H1 (cell line): ENCODE measurements around the gene GALNTL6. TPM values are rescaled to one million over a fixed set of nuclear protein-coding genes. Genes with fewer than 3 reads are reported as not detected.

Experiments used
- CTCF ChIA-PET: fragments of 300-600 bp; sonication (Branson Sonifier 250); formaldehyde crosslinking; loops from one replicate; lab custom pipeline; 2021; ENCODE audit not compliant: partially characterized antibody; lab: Charles Lee
- POLR2A ChIA-PET: fragments of 300-600 bp; sonication (Branson Sonifier 250); formaldehyde crosslinking; loops from one replicate; lab custom pipeline; 2021; ENCODE audit warnings: inconsistent platforms; ENCODE audit not compliant: partially characterized antibody; lab: Charles Lee
- DNase-seq, 2 experiments: peaks; one replicate each; pipeline versions ENCODE4 v3.0.0 to v3.0.0-alpha.2; 2010 to 2022; ENCODE audit warnings: low spot score in 2 of 2, low read depth in 1 of 2, mixed read lengths in 1 of 2
- FAIRE-seq: peaks from 2 replicates; lab custom pipeline; 2011; peaks lifted over from hg19 to GRCh38; lab: Jason Lieb, UNC
- H2AFZ ChIP-seq: 2 replicates; pipeline ENCODE4 v1.8.1; 2012; ENCODE audit warnings: low read length, inconsistent platforms
- H2AK5ac ChIP-seq: 2 replicates; pipeline ENCODE4 v1.6.1; 2013; ENCODE audit warnings: low read depth, low read length
- H2BK120ac ChIP-seq: replicated peaks from 2 replicates; pipeline ENCODE3; 2013; ENCODE audit warnings: low read depth, low read length, inconsistent platforms
- H2BK12ac ChIP-seq: 2 replicates; pipeline ENCODE4 v1.6.1; 2013; ENCODE audit warnings: low read depth, low read length
- H2BK15ac ChIP-seq: 2 replicates; pipeline ENCODE4 v1.6.1; 2013; ENCODE audit warnings: low read length
- H2BK20ac ChIP-seq: 2 replicates; pipeline ENCODE4 v1.6.1; 2013; ENCODE audit warnings: low read length
- H2BK5ac ChIP-seq: 2 replicates; pipeline ENCODE4 v1.6.1; 2013; ENCODE audit warnings: low read depth, low read length
- H3K14ac ChIP-seq: 2 replicates; pipeline ENCODE4 v1.6.1; 2013; ENCODE audit warnings: inconsistent platforms; ENCODE audit not compliant: insufficient read length
- H3K18ac ChIP-seq: 2 replicates; pipeline ENCODE4 v1.6.1; 2013; ENCODE audit warnings: low read length; ENCODE audit errors: extremely low read depth
- H3K23ac ChIP-seq: 2 replicates; pipeline ENCODE4 v1.6.1; 2013; ENCODE audit warnings: inconsistent platforms; ENCODE audit not compliant: insufficient read length
- H3K23me2 ChIP-seq: 2 replicates; pipeline ENCODE4 v1.6.1; 2013; ENCODE audit warnings: low read depth, low read length
- H3K27ac ChIP-seq: 2 replicates; pipeline ENCODE4 v1.6.1; 2011; ENCODE audit warnings: low read depth, low read length, inconsistent platforms
- H3K27me3 ChIP-seq, 4 experiments: replicated peaks in 1 of 4; 1 replicate in 1 of 4; 2 replicates in 3 of 4; pipeline versions ENCODE4 v1.6.1 to v1.8.1; 2011 to 2013; ENCODE audit warnings: low read length in 3 of 4, mild to moderate bottlenecking in 3 of 4, inconsistent platforms in 2 of 4, mixed read lengths in 2 of 4, moderate library complexity in 1 of 4; ENCODE audit not compliant: control insufficient read depth in 3 of 4, insufficient read depth in 3 of 4; ENCODE audit errors: extremely low read depth in 1 of 4
- H3K36me3 ChIP-seq, 4 experiments: 2 replicates each; pipeline versions ENCODE4 v1.6.1 to v1.8.1; 2011 to 2013; ENCODE audit warnings: mild to moderate bottlenecking in 4 of 4, low read length in 3 of 4, moderate library complexity in 2 of 4, control low read depth in 1 of 4, inconsistent platforms in 1 of 4; ENCODE audit not compliant: insufficient read depth in 4 of 4, control insufficient read depth in 2 of 4
- H3K4ac ChIP-seq: replicated peaks from 2 replicates; pipeline ENCODE3; 2013; ENCODE audit warnings: low read length, low read depth, mixed read lengths, inconsistent platforms; ENCODE audit not compliant: insufficient read length
- H3K4me1 ChIP-seq, 4 experiments: replicated peaks in 1 of 4; 1 replicate in 1 of 4; 2 replicates in 3 of 4; pipeline versions ENCODE4 v1.6.1 to v1.8.1; 2011 to 2013; ENCODE audit warnings: low read length in 3 of 4, inconsistent platforms in 2 of 4, mixed read lengths in 1 of 4; ENCODE audit not compliant: insufficient read depth in 4 of 4, control insufficient read depth in 3 of 4
- H3K4me2 ChIP-seq, 2 experiments: 2 replicates each; pipeline versions ENCODE4 v1.6.1 to v1.8.1; 2011 to 2013; ENCODE audit warnings: low read depth in 2 of 2, low read length in 2 of 2, control low read depth in 1 of 2, inconsistent platforms in 1 of 2, mild to moderate bottlenecking in 1 of 2; ENCODE audit not compliant: insufficient read depth in 1 of 2
- H3K4me3 ChIP-seq, 4 experiments: fragments of 200-600, 300-600 bp in 1 of 4; sonication (generic), shearing (Covaris generic), sonication (Bioruptor Twin) in 1 of 4; 2 replicates each; pipeline versions ENCODE4 v1.5.1 to v1.8.1; 2011 to 2016; ENCODE audit warnings: low read length in 4 of 4, low read depth in 3 of 4, control low read depth in 2 of 4, inconsistent platforms in 2 of 4, mild to moderate bottlenecking in 2 of 4, mixed read lengths in 1 of 4, moderate library complexity in 1 of 4; ENCODE audit not compliant: insufficient read depth in 2 of 4; ENCODE audit errors: extremely low read depth in 1 of 4
- H3K56ac ChIP-seq: replicated peaks from 2 replicates; pipeline ENCODE3; 2013; ENCODE audit warnings: low read depth, mild to moderate bottlenecking, mixed read lengths, low read length, inconsistent platforms; ENCODE audit not compliant: insufficient read length
- H3K79me1 ChIP-seq: 2 replicates; pipeline ENCODE4 v1.6.1; 2013; ENCODE audit warnings: low read depth, low read length, control low read depth
- H3K79me2 ChIP-seq, 2 experiments: 2 replicates each; pipeline versions ENCODE4 v1.6.1 to v1.8.1; 2012 to 2013; ENCODE audit warnings: low read length in 2 of 2, mild to moderate bottlenecking in 2 of 2, inconsistent platforms in 1 of 2; ENCODE audit not compliant: insufficient read depth in 2 of 2, control insufficient read depth in 1 of 2
- H3K9ac ChIP-seq, 4 experiments: replicated peaks in 1 of 4; 1 replicate in 1 of 4; 2 replicates in 3 of 4; pipeline versions ENCODE4 v1.6.1 to v1.8.1; 2011 to 2013; ENCODE audit warnings: low read depth in 3 of 4, low read length in 3 of 4, control low read depth in 2 of 4, mild to moderate bottlenecking in 2 of 4, moderate library complexity in 2 of 4, inconsistent platforms in 1 of 4; ENCODE audit errors: extremely low read depth in 1 of 4
- H3K9me3 ChIP-seq, 2 experiments: 2 replicates each; pipeline versions ENCODE4 v1.6.1 to v1.8.1; 2012 to 2013; ENCODE audit warnings: mild to moderate bottlenecking in 2 of 2, moderate library complexity in 2 of 2, control low read depth in 1 of 2, inconsistent platforms in 1 of 2, low read depth in 1 of 2, low read length in 1 of 2, mixed read lengths in 1 of 2; ENCODE audit not compliant: insufficient read depth in 2 of 2
- H4K20me1 ChIP-seq, 2 experiments: replicated peaks in 1 of 2; 2 replicates each; pipeline versions ENCODE3 to v1.8.1; 2011 to 2013; ENCODE audit warnings: inconsistent platforms in 2 of 2, low read length in 2 of 2, mild to moderate bottlenecking in 1 of 2; ENCODE audit not compliant: insufficient read depth in 2 of 2, control insufficient read depth in 1 of 2
- H4K5ac ChIP-seq: 2 replicates; pipeline ENCODE4 v1.6.1; 2013; ENCODE audit warnings: low read length, low read depth, mixed read lengths, inconsistent platforms; ENCODE audit not compliant: insufficient read length
- H4K8ac ChIP-seq: 2 replicates; pipeline ENCODE4 v1.8.0; 2013; ENCODE audit warnings: mild to moderate bottlenecking, moderate library complexity, low read length, inconsistent platforms; ENCODE audit not compliant: insufficient read depth; ENCODE audit errors: extremely low read depth
- H4K91ac ChIP-seq: replicated peaks from 2 replicates; pipeline ENCODE3; 2013; ENCODE audit warnings: low read length, mixed read lengths, inconsistent platforms; ENCODE audit not compliant: insufficient read length
- ASH2L ChIP-seq: fragments of 200-600, 300-600 bp; sonication (generic); IDR thresholded peaks from one replicate; pipeline ENCODE4 v1.7.1; 2017; ENCODE audit warnings: low read length
- RNF2 ChIP-seq: fragments of 200-900, 300-1000 bp; sonication (generic); IDR thresholded peaks from 2 replicates; pipeline ENCODE4 v1.7.1; 2016; ENCODE audit warnings: borderline replicate concordance, low read depth, mild to moderate bottlenecking, antibody characterized with exemption, low read length; ENCODE audit not compliant: poor library complexity, severe bottlenecking; ENCODE audit errors: missing control alignments
- WGBS, 2 experiments: shearing (Covaris generic) in 1 of 2; methylation state at CpG; one replicate each; pipeline versions ENCODE4 v1.1.6 to v1.1.7; 2013 to 2015; ENCODE audit warnings: low lambda C conversion rate in 2 of 2, mixed read lengths in 2 of 2, inconsistent platforms in 1 of 2, low coverage in 1 of 2, missing lambda C conversion rate in 1 of 2; ENCODE audit not compliant: insufficient replicate concordance in 2 of 2, insufficient coverage in 1 of 2, insufficient read length in 1 of 2; ENCODE audit errors: extremely low coverage in 1 of 2, missing lambda C conversion rate in 1 of 2; 5-methylcytosine and 5-hydroxymethylcytosine counted together
- polyA plus RNA-seq, 7 experiments: library from polyadenylated mRNA; depleted of rRNA in 3 of 7; stranded (reverse) in 5 of 7; unstranded in 2 of 7; fragments of >200 nt in 5 of 7; fragments of 200-250 nt in 2 of 7; gene quantifications; 1 replicate in 5 of 7; 2 replicates in 1 of 7; 4 replicates in 1 of 7; pipeline versions ENCODE4 v1.2.1 to v1.2.3, GENCODE V29; 2011 to 2013; ENCODE audit warnings: missing spikeins in 2 of 7, mixed read lengths in 2 of 7
- total RNA-seq: library from RNA; stranded (reverse); fragmentation: NEBNext Ultra II Directional; extraction: Animal tissue kit (Norgen Biotek cat#: 25700); gene quantifications from 2 replicates; pipeline ENCODE4 v1.2.1, GENCODE V29; 2021

The GALNTL6 gene
- total and polyA plus RNA-seq, 2 of the 8 experiments (the other 6 are each of a cell fraction or from before 2014, with no cell fraction given): 0.03 to 0.32 TPM

GRCh38 chr4:172546782-172547181 lies 733.6 kb downstream of the GALNTL6 start:
- no peaks in the 10 kb centered on the region for H3K79me2 ChIP-seq
- no peak overlapping the region for H3K56ac ChIP-seq
- H2AFZ ChIP-seq: no peak overlapping the region
- no peak overlapping the region for H2BK15ac ChIP-seq
- no peak overlapping the region for H3K14ac ChIP-seq
- 77% methylated on average over 7 of the region's 7 CpGs; no CpG with 5 or more reads in 1 of the 2 experiments for WGBS, 2 experiments
- H3K27me3 ChIP-seq: no peaks in the 10 kb centered on the region
- H3K4me2 ChIP-seq: no peak overlapping the region
- peaks cover 0 to 11% (median 0%) of the 10 kb centered on the region in 4 experiments; a peak in 4 of 7 replicates for H3K4me1 ChIP-seq
- no peak for DNase-seq
- H3K23me2 ChIP-seq: no peaks in the 10 kb centered on the region
- no peaks in the 10 kb centered on the region for H3K9me3 ChIP-seq
- H4K20me1 ChIP-seq: no peaks in the 10 kb centered on the region
- no peak overlapping the region for H3K4me3 ChIP-seq
- H4K8ac ChIP-seq: no peak overlapping the region
- H3K36me3 ChIP-seq: no peaks in the 10 kb centered on the region
- no peak overlapping the region for H3K23ac ChIP-seq
- TF ChIP-seq RNF2: no peak
- no peak for TF ChIP-seq ASH2L
- TF ChIP-seq, all 59 proteins: peak for 0
- Histone ChIP-seq H3K79me1 (no peaks in the 10 kb centered on the region), H3K9ac (no peak overlapping the region), H4K5ac (no peak overlapping the region), H2BK5ac (no peak overlapping the region), H2BK12ac (no peak overlapping the region), H2BK20ac (no peak overlapping the region), H4K91ac (no peak overlapping the region), H2BK120ac (no peak overlapping the region), H3K27ac (no peak overlapping the region), H3K18ac (no peak overlapping the region), H3K4ac (no peak overlapping the region), H2AK5ac (no peak overlapping the region)
- FAIRE-seq: no peak
- CTCF ChIA-PET: no interaction called here
- POLR2A ChIA-PET: no interaction called here
